ENCODE measurements around the gene NUP85. TPM values are rescaled to one million over a fixed set of nuclear protein-coding genes. Genes with fewer than 3 reads are reported as not detected.

Gene NUP85
- polyA plus RNA-seq, 1 donor from 2014 or later: 84.1 TPM

- no peaks in the 10 kb centered on the region for H4K20me1 ChIP-seq (ENCODE audit: insufficient read depth)
- H3K79me2 ChIP-seq (replicated peaks; ENCODE audit: insufficient read depth, low read length): no peaks in the 10 kb centered on the region
- H3K9me3 ChIP-seq (ENCODE audit: low read length): no peaks in the 10 kb centered on the region
- no peaks in the 10 kb centered on the region for H3F3A ChIP-seq (ENCODE audit: insufficient read depth, low read length, poor library complexity, severe bottlenecking)
- H3K4me2 ChIP-seq (ENCODE audit: low read length): no peak overlapping the region
- peaks cover 3% of the 10 kb centered on the region for H3K36me3 ChIP-seq (ENCODE audit: insufficient read depth, low read length)
- TF ChIP-seq EZH2 (IDR thresholded peaks at IDR 0.05; ENCODE audit: borderline replicate concordance, insufficient read depth, low read length, poor library complexity, severe bottlenecking): no peak
- no peak for TF ChIP-seq TAF1 (IDR thresholded peaks at IDR 0.05; ENCODE audit: low read depth)
- TF ChIP-seq RAD21 (conservative IDR thresholded peaks at IDR 0.05): no peak
- no peak for TF ChIP-seq EP300 (conservative IDR thresholded peaks at IDR 0.05; ENCODE audit: poor library complexity, severe bottlenecking)
- no peak for TF ChIP-seq SMC3 (conservative IDR thresholded peaks at IDR 0.05; ENCODE audit: poor library complexity)
- H3K9ac ChIP-seq (ENCODE audit: low read length): no peak overlapping the region
- H3K4me3 ChIP-seq (ENCODE audit: low read length): no peak overlapping the region
- no peaks in the 10 kb centered on the region for H3K9me2 ChIP-seq (ENCODE audit: insufficient read depth, low read length)
- H3K27me3 ChIP-seq (ENCODE audit: insufficient read depth, low read depth, low read length): no peaks in the 10 kb centered on the region
- no peak overlapping the region for H3K27ac ChIP-seq (ENCODE audit: low read length)
- no peak overlapping the region for H2AFZ ChIP-seq (ENCODE audit: low read depth, low read length)
Observed at GRCh38 chr17:75227729-75228128, 22.2 kb downstream of the NUP85 start.

- Histone ChIP-seq H3K4me3 (ENCODE audit: low read length) (no peak overlapping the region), H3K27ac (ENCODE audit: low read length) (no peak overlapping the region), H3K9me3 (ENCODE audit: low read length) (no peaks in the 10 kb centered on the region), H3K79me2 (replicated peaks; ENCODE audit: insufficient read depth, low read length) (no peaks in the 10 kb centered on the region), H3F3A (ENCODE audit: insufficient read depth, low read length, poor library complexity, severe bottlenecking) (no peaks in the 10 kb centered on the region), H2AFZ (ENCODE audit: low read depth, low read length) (no peak overlapping the region), H3K9ac (ENCODE audit: low read length) (no peak overlapping the region), H4K20me1 (ENCODE audit: insufficient read depth) (no peaks in the 10 kb centered on the region), H3K27me3 (ENCODE audit: insufficient read depth, low read depth, low read length) (no peaks in the 10 kb centered on the region), H3K4me2 (ENCODE audit: low read length) (no peak overlapping the region), H3K36me3 (ENCODE audit: insufficient read depth, low read length) (peaks cover 5% of the 10 kb centered on the region), H3K9me2 (ENCODE audit: insufficient read depth, low read length) (no peaks in the 10 kb centered on the region)
- no peak for TF ChIP-seq CTCF (IDR thresholded peaks at IDR 0.05; ENCODE audit: poor library complexity, severe bottlenecking)
- TF ChIP-seq TAF1 (IDR thresholded peaks at IDR 0.05; ENCODE audit: low read depth): no peak
- no peak for TF ChIP-seq SMC3 (conservative IDR thresholded peaks at IDR 0.05; ENCODE audit: poor library complexity)
- TF ChIP-seq EZH2 (IDR thresholded peaks at IDR 0.05; ENCODE audit: borderline replicate concordance, insufficient read depth, low read length, poor library complexity, severe bottlenecking): no peak
- no peak for TF ChIP-seq MXI1 (conservative IDR thresholded peaks at IDR 0.05; ENCODE audit: poor library complexity, severe bottlenecking)
- TF ChIP-seq REST (IDR thresholded peaks at IDR 0.05; ENCODE audit: borderline replicate concordance): no peak
- no peak for TF ChIP-seq POLR2AphosphoS5 (IDR thresholded peaks at IDR 0.05)
- no peak for TF ChIP-seq RAD21 (conservative IDR thresholded peaks at IDR 0.05)
- no peak for TF ChIP-seq EP300 (conservative IDR thresholded peaks at IDR 0.05; ENCODE audit: poor library complexity, severe bottlenecking)
Observed at GRCh38 chr17:75228305-75228704, 22.8 kb downstream of the NUP85 start.
